SK-N-SH (cell line): Measurements from ENCODE around the gene CCDC116.
A peak's percentile ranks its signal among the peaks of the same experiment; 100 is the strongest.

Experiments used
- EP300 ChIP-seq, 2 experiments: IDR thresholded peaks; 2 replicates each; pipeline versions ENCODE4 v1.4.0 to v1.6.1; 2012; ENCODE audit warnings: borderline replicate concordance in 1 of 2, low read depth in 1 of 2, low read length in 1 of 2
- POLR2AphosphoS5 ChIP-seq: IDR thresholded peaks from 2 replicates; pipeline ENCODE4 v1.6.1; 2012; ENCODE audit warnings: low read depth, low read length
- SMC3 ChIP-seq: IDR thresholded peaks from 2 replicates; pipeline ENCODE4 v1.6.1; 2012; ENCODE audit warnings: low read depth, low read length, improper control_type of control experiment
- TCF12 ChIP-seq: IDR thresholded peaks from 2 replicates; pipeline ENCODE4 v1.4.0; 2012
- YY1 ChIP-seq: IDR thresholded peaks from 2 replicates; pipeline ENCODE4 v1.4.0; 2012; ENCODE audit warnings: low read depth, mild to moderate bottlenecking
- TF ChIP-seq, protein P1 (sequence below): fragments of 200-600 bp; sonication (generic); IDR thresholded peaks from 2 replicates; pipeline ENCODE4 v1.6.1; 2017; ENCODE audit warnings: antibody characterized with exemption, mild to moderate bottlenecking, moderate library complexity
- TF ChIP-seq, protein P2 (sequence below): IDR thresholded peaks from 2 replicates; pipeline ENCODE4 v1.4.0; 2012; ENCODE audit warnings: low read depth
- TF ChIP-seq, protein P3 (sequence below): IDR thresholded peaks from 2 replicates; pipeline ENCODE4 v1.6.1; 2012; ENCODE audit warnings: mild to moderate bottlenecking, low read depth, low read length, moderate library complexity

DNA sequence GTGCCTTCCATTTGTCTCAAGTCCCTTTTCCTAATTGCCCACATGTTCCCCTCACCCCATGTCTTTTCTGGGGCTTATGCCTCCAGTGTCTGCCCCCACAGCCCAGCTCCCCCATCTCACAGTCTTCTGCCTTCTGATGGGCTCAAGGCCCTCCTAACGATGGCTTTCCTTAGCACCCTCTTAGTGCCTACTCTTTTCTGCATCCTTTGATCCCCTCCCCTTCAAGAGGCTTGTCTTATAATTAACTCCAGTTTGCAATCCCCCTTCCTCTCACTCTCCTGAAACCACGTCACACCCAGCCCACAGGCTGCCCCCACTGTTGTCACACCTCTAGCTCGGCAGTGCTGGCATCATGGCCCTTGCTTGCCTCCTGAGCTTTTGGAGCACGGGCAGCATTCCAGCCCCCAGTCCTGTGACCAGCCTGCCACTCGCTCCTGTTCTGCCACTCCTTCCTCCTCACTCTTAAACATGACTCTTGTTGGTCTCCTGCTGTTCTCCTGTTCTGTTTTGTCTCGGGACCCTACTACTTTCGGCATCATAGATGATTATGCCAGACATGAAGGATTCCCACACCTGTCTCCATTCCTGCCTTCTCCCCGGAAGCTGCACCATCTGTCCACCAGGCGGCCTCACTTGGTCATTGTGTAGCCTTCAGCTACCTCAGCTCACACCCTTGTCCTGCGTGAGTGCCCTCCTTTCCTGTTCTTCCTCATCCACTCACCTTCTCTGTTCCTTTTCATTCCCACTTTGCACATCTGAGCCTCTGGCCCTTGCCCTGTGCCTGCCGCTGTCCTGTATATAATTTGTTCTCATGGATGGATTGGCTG is 38.9 kb upstream of the CCDC116 start:
- TF ChIP-seq POLR2AphosphoS5 (no peak), YY1 (no peak), TCF12 (no peak), EP300 (IDR thresholded peaks at IDR 0.05; ENCODE audit: borderline replicate concordance in 1 of 2, low read depth in 1 of 2, low read length in 1 of 2) (no peak), SMC3 (no peak)
- TF ChIP-seq, protein P1, sequence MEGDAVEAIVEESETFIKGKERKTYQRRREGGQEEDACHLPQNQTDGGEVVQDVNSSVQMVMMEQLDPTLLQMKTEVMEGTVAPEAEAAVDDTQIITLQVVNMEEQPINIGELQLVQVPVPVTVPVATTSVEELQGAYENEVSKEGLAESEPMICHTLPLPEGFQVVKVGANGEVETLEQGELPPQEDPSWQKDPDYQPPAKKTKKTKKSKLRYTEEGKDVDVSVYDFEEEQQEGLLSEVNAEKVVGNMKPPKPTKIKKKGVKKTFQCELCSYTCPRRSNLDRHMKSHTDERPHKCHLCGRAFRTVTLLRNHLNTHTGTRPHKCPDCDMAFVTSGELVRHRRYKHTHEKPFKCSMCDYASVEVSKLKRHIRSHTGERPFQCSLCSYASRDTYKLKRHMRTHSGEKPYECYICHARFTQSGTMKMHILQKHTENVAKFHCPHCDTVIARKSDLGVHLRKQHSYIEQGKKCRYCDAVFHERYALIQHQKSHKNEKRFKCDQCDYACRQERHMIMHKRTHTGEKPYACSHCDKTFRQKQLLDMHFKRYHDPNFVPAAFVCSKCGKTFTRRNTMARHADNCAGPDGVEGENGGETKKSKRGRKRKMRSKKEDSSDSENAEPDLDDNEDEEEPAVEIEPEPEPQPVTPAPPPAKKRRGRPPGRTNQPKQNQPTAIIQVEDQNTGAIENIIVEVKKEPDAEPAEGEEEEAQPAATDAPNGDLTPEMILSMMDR: peak; percentile 47
- TF ChIP-seq, protein P2, sequence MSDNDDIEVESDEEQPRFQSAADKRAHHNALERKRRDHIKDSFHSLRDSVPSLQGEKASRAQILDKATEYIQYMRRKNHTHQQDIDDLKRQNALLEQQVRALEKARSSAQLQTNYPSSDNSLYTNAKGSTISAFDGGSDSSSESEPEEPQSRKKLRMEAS: no peak
- TF ChIP-seq, protein P3, sequence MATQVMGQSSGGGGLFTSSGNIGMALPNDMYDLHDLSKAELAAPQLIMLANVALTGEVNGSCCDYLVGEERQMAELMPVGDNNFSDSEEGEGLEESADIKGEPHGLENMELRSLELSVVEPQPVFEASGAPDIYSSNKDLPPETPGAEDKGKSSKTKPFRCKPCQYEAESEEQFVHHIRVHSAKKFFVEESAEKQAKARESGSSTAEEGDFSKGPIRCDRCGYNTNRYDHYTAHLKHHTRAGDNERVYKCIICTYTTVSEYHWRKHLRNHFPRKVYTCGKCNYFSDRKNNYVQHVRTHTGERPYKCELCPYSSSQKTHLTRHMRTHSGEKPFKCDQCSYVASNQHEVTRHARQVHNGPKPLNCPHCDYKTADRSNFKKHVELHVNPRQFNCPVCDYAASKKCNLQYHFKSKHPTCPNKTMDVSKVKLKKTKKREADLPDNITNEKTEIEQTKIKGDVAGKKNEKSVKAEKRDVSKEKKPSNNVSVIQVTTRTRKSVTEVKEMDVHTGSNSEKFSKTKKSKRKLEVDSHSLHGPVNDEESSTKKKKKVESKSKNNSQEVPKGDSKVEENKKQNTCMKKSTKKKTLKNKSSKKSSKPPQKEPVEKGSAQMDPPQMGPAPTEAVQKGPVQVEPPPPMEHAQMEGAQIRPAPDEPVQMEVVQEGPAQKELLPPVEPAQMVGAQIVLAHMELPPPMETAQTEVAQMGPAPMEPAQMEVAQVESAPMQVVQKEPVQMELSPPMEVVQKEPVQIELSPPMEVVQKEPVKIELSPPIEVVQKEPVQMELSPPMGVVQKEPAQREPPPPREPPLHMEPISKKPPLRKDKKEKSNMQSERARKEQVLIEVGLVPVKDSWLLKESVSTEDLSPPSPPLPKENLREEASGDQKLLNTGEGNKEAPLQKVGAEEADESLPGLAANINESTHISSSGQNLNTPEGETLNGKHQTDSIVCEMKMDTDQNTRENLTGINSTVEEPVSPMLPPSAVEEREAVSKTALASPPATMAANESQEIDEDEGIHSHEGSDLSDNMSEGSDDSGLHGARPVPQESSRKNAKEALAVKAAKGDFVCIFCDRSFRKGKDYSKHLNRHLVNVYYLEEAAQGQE: no peak
